IMR-90 (cell line): Measurements from ENCODE around the gene TRPM8. TPM values are rescaled to one million over a fixed set of nuclear protein-coding genes. Genes with fewer than 3 reads are reported as not detected.

Experiments used
- ATAC-seq: fragments of 200-7000 bp; cut with Tn5 transposase; 2 replicates; pipeline ENCODE4 v1.9.1; 2020; ENCODE audit warnings: low read depth, mild to moderate bottlenecking, moderate library complexity
- BruUV-seq: library from RNA; stranded (reverse); fragments of 400-500 nt; replicated peaks from 2 replicates; lab custom pipeline; 2021; lab: Mats Ljungman, UMichigan
- CTCF ChIA-PET: fragments of 300-600 bp; formaldehyde crosslinking; extraction: SDS; loops from one replicate; lab custom pipeline; 2021; ENCODE audit warnings: antibody characterized with exemption; lab: Yijun Ruan, JAX
- POLR2A ChIA-PET: fragments of 300-600 bp; sonication (Branson Sonifier 250); formaldehyde crosslinking; loops from one replicate; lab custom pipeline; 2022; ENCODE audit warnings: antibody characterized with exemption; ENCODE audit not compliant: unreplicated experiment; lab: Charles Lee
- DNase-seq: peaks from one replicate; pipeline ENCODE4 v3.0.0; 2013
- H2AFZ ChIP-seq: replicated peaks from 2 replicates; pipeline ENCODE3; 2013; ENCODE audit warnings: low read length, mild to moderate bottlenecking; ENCODE audit not compliant: poor library complexity
- H2AK5ac ChIP-seq: 2 replicates; pipeline ENCODE4 v1.6.1; 2013; ENCODE audit warnings: low read depth, low read length, inconsistent platforms
- H2AK9ac ChIP-seq: replicated peaks from 2 replicates; pipeline ENCODE3; 2013; ENCODE audit warnings: mild to moderate bottlenecking, low read depth, low read length, moderate library complexity; ENCODE audit not compliant: poor library complexity
- H2BK120ac ChIP-seq: 2 replicates; pipeline ENCODE4 v1.6.1; 2013; ENCODE audit warnings: low read depth, low read length, inconsistent platforms
- H2BK15ac ChIP-seq: 3 replicates; pipeline ENCODE4 v1.6.1; 2013; ENCODE audit warnings: low read depth, low read length, inconsistent platforms
- H2BK20ac ChIP-seq: 2 replicates; pipeline ENCODE4 v1.6.1; 2013; ENCODE audit warnings: low read depth, mild to moderate bottlenecking, inconsistent platforms, low read length, moderate library complexity
- H2BK5ac ChIP-seq: 2 replicates; pipeline ENCODE4 v1.6.1; 2013; ENCODE audit warnings: mild to moderate bottlenecking, low read depth, low read length, inconsistent platforms; ENCODE audit not compliant: poor library complexity, severe bottlenecking
- H3K14ac ChIP-seq: replicated peaks from 2 replicates; pipeline ENCODE4 v1.6.1; 2013; ENCODE audit warnings: low read depth, low read length, inconsistent platforms
- H3K18ac ChIP-seq: 2 replicates; pipeline ENCODE4 v1.6.1; 2013; ENCODE audit warnings: low read depth, low read length, control low read depth
- H3K23ac ChIP-seq: 2 replicates; pipeline ENCODE4 v1.6.1; 2013; ENCODE audit warnings: low read depth, low read length, inconsistent platforms
- H3K27ac ChIP-seq: 2 replicates; pipeline ENCODE4 v1.5.1; 2013; ENCODE audit warnings: mild to moderate bottlenecking, control low read depth, low read length; ENCODE audit not compliant: insufficient read depth
- H3K27me3 ChIP-seq: 2 replicates; pipeline ENCODE4 v1.6.1; 2013; ENCODE audit warnings: low read length; ENCODE audit not compliant: control insufficient read depth, insufficient read depth
- H3K36me3 ChIP-seq: 2 replicates; pipeline ENCODE4 v1.6.1; 2013; ENCODE audit warnings: low read length, mixed read lengths; ENCODE audit not compliant: control insufficient read depth, insufficient read depth
- H3K4ac ChIP-seq: 2 replicates; pipeline ENCODE4 v1.6.1; 2013; ENCODE audit warnings: low read depth, low read length, inconsistent platforms
- H3K4me1 ChIP-seq: 2 replicates; pipeline ENCODE4 v1.6.1; 2013; ENCODE audit warnings: low read length, mixed read lengths; ENCODE audit not compliant: control insufficient read depth, insufficient read depth
- H3K4me2 ChIP-seq: 2 replicates; pipeline ENCODE4 v1.6.1; 2013; ENCODE audit warnings: low read depth, mild to moderate bottlenecking, control low read depth, low read length, moderate library complexity
- H3K4me3 ChIP-seq: 2 replicates; pipeline ENCODE4 v1.5.1; 2013; ENCODE audit warnings: low read depth, mild to moderate bottlenecking, control low read depth, low read length, moderate library complexity; ENCODE audit not compliant: insufficient read depth
- H3K56ac ChIP-seq: 2 replicates; pipeline ENCODE4 v1.6.1; 2013; ENCODE audit warnings: low read length, inconsistent platforms; ENCODE audit not compliant: insufficient read depth; ENCODE audit errors: extremely low read depth
- H3K79me1 ChIP-seq, 2 experiments: 2 replicates each; pipeline ENCODE4 v1.6.1; 2013; ENCODE audit warnings: low read length in 2 of 2, inconsistent platforms in 1 of 2, low read depth in 1 of 2
- H3K9ac ChIP-seq: 2 replicates; pipeline ENCODE4 v1.6.1; 2013; ENCODE audit warnings: low read depth, low read length, control low read depth
- H3K9me1 ChIP-seq: 2 replicates; pipeline ENCODE4 v1.6.1; 2013; ENCODE audit warnings: low read length, inconsistent platforms; ENCODE audit not compliant: insufficient read depth
- H3K9me3 ChIP-seq: 2 replicates; pipeline ENCODE4 v1.6.1; 2013; ENCODE audit warnings: low read length; ENCODE audit not compliant: control insufficient read depth, insufficient read depth
- H4K20me1 ChIP-seq: 2 replicates; pipeline ENCODE4 v1.6.1; 2013; ENCODE audit warnings: low read length, inconsistent platforms; ENCODE audit not compliant: insufficient read depth
- H4K5ac ChIP-seq: 2 replicates; pipeline ENCODE4 v1.6.1; 2013; ENCODE audit warnings: mild to moderate bottlenecking, low read depth, low read length, control low read depth
- H4K8ac ChIP-seq, 2 experiments: 2 replicates each; pipeline ENCODE4 v1.6.1; 2013; ENCODE audit warnings: low read depth in 2 of 2, low read length in 2 of 2, control low read depth in 1 of 2, inconsistent platforms in 1 of 2
- H4K91ac ChIP-seq: 2 replicates; pipeline ENCODE4 v1.6.1; 2013; ENCODE audit warnings: low read depth, low read length, inconsistent platforms; ENCODE audit not compliant: insufficient read depth
- CHD1 ChIP-seq: IDR thresholded peaks from 2 replicates; pipeline ENCODE4 v1.6.1; 2012; ENCODE audit warnings: low read depth, low read length, improper control_type of control experiment
- MAFK ChIP-seq: IDR thresholded peaks from 2 replicates; pipeline ENCODE4 v1.6.1; 2012; ENCODE audit warnings: low read depth, low read length, improper control_type of control experiment
- MAZ ChIP-seq: IDR thresholded peaks from 2 replicates; pipeline ENCODE4 v1.6.1; 2012; ENCODE audit warnings: low read depth, mild to moderate bottlenecking, low read length, improper control_type of control experiment, moderate library complexity, borderline replicate concordance
- WGBS, 2 experiments: methylation state at CpG; one replicate each; pipeline versions ENCODE4 v1.1.5 to v1.1.7; 2013; ENCODE audit warnings: missing lambda C conversion rate in 2 of 2; ENCODE audit not compliant: insufficient read length in 1 of 2; ENCODE audit errors: extremely low coverage in 2 of 2; 5-methylcytosine and 5-hydroxymethylcytosine counted together
- dilution Hi-C: fragments of 300-500 bp; cut with HindIII; formaldehyde crosslinking; loops from one replicate; pipeline ENCODE4 v1.14.3; 2018; ENCODE audit warnings: low sequenced_read_pairs; ENCODE audit not compliant: unreplicated experiment
- in situ Hi-C: fragments of 300-500 bp; cut with MboI; formaldehyde crosslinking; loops from 3 replicates; pipeline ENCODE4 v1.14.3; 2019; ENCODE audit warnings: low sequenced_read_pairs, inconsistent platforms, mixed read lengths
- intact Hi-C: fragments of 100-400 bp; cut with micrococcal nuclease; formaldehyde crosslinking; loops from 2 replicates; pipeline ENCODE4 v1.10.0; 2022
- polyA plus RNA-seq, 3 experiments: library from polyadenylated mRNA; depleted of rRNA; stranded (reverse); fragments of >200 nt; gene quantifications; 2 replicates each; pipeline ENCODE4 v1.2.3, GENCODE V29; 2012; ENCODE audit warnings: low replicate concordance in 1 of 3
- total RNA-seq: library from RNA; depleted of rRNA; stranded (reverse); fragments of >200 nt; gene quantifications from 2 replicates; pipeline ENCODE4 v1.2.3, GENCODE V29; 2012

The TRPM8 gene
- total and polyA plus RNA-seq, 2 of the 4 experiments (the other 2 are of a cell fraction): not detected

- no peak overlapping the region for H2BK20ac ChIP-seq
- H3K4me2 ChIP-seq: no peak overlapping the region
- no peak overlapping the region for H4K8ac ChIP-seq
- no peak overlapping the region for H3K56ac ChIP-seq
- peaks cover 29% of the 10 kb centered on the region for H3K27me3 ChIP-seq
- H3K4ac ChIP-seq: no peak overlapping the region
- no peak overlapping the region for H4K5ac ChIP-seq
- H4K20me1 ChIP-seq: no peaks in the 10 kb centered on the region
- CTCF ChIA-PET: interaction anchor here (2.0 kb wide), 1 partner anchor 10 kb away, joined by 7 read pairs; the partner anchor contains the start of gene TRPM8
- dilution Hi-C loops (no loop called here), intact Hi-C loops (no loop called here), in situ Hi-C loops (no loop called here)
- H3K79me1 ChIP-seq: no peaks in the 10 kb centered on the region
- H2BK120ac ChIP-seq: no peak overlapping the region
- H3K9me3 ChIP-seq: no peaks in the 10 kb centered on the region
- no peak overlapping the region for H2AK9ac ChIP-seq
- no peak overlapping the region for H3K27ac ChIP-seq
- WGBS, 2 experiments: no CpG with 5 or more reads among the region's 4 CpGs
- no peaks in the 10 kb centered on the region for H3K9me1 ChIP-seq
- H2BK5ac ChIP-seq: no peak overlapping the region
- H3K9ac ChIP-seq: no peak overlapping the region
- DNase-seq (no peak), ATAC-seq (no peak)
- BruUV-seq: no TSS peak
- H2AFZ ChIP-seq: no peak overlapping the region
- H2AK5ac ChIP-seq: no peak overlapping the region
- no peak overlapping the region for H3K14ac ChIP-seq
- TF ChIP-seq MAFK (no peak), CHD1 (no peak), MAZ (no peak)
- H4K91ac ChIP-seq: no peak overlapping the region
- no peak overlapping the region for H2BK15ac ChIP-seq
- H3K4me3 ChIP-seq: no peak overlapping the region
- POLR2A ChIA-PET: no interaction called here
- H3K36me3 ChIP-seq: no peaks in the 10 kb centered on the region
- no peak overlapping the region for H3K23ac ChIP-seq
- H3K18ac ChIP-seq: no peak overlapping the region
- H3K4me1 ChIP-seq: peaks cover 2% of the 10 kb centered on the region; the same call in 1 of the 2 replicates
Measured at GRCh38 chr2:233926806-233927205, 9.6 kb downstream of the TRPM8 start.
